SK-N-SH (cell line): ENCODE measurements around the gene PASK. TPM values are rescaled to one million over a fixed set of nuclear protein-coding genes. Genes with fewer than 3 reads are reported as not detected.

ENCODE experiments used
- CTCF ChIA-PET: fragments of 300-600, 350-600 bp; formaldehyde crosslinking; extraction: SDS; loops from one replicate; lab custom pipeline; 2021; lab: Yijun Ruan, JAX
- POLR2A ChIA-PET: fragments of 350-600 bp; sonication (Branson Sonifier 250); formaldehyde crosslinking; extraction: SDS; loops from one replicate; lab custom pipeline; 2020; ENCODE audit warnings: antibody characterized with exemption, inconsistent platforms; lab: Yijun Ruan, JAX
- DNase-seq: peaks from one replicate; pipeline ENCODE4 v3.0.0; 2012
- H2AFZ ChIP-seq: fragments of 200-600 bp; sonication (generic); 2 replicates; pipeline ENCODE4 v1.8.1; 2016; ENCODE audit warnings: antibody characterized with exemption, mild to moderate bottlenecking, low read depth
- H3F3A ChIP-seq: fragments of 200-600 bp; sonication (generic); replicated peaks from 2 replicates; pipeline ENCODE3; 2016; ENCODE audit warnings: antibody characterized with exemption, mild to moderate bottlenecking; ENCODE audit not compliant: insufficient read depth
- H3K27ac ChIP-seq, 2 experiments: fragments of 200-500 bp in 1 of 2; fragments of 200-600 bp in 1 of 2; sonication (Bioruptor generic) in 1 of 2; sonication (generic), shearing (Covaris generic) in 1 of 2; 2 replicates each; pipeline versions ENCODE4 v1.5.1 to v1.6.1; 2014 to 2016; ENCODE audit warnings: low read depth in 2 of 2, inconsistent platforms in 1 of 2, low read length in 1 of 2, mild to moderate bottlenecking in 1 of 2, mixed read lengths in 1 of 2
- H3K27me3 ChIP-seq: fragments of 200-600 bp; sonication (generic), shearing (Covaris generic); 2 replicates; pipeline ENCODE4 v1.6.1; 2016; ENCODE audit warnings: mixed run types; ENCODE audit not compliant: insufficient read depth
- H3K36me3 ChIP-seq, 2 experiments: fragments of 200-500 bp in 1 of 2; fragments of 200-600 bp in 1 of 2; sonication (Bioruptor generic) in 1 of 2; sonication (generic) in 1 of 2; replicated peaks in 1 of 2; 2 replicates each; pipeline versions ENCODE3 to v1.5.1; 2014 to 2016; ENCODE audit warnings: low read length in 1 of 2, mild to moderate bottlenecking in 1 of 2; ENCODE audit not compliant: insufficient read depth in 2 of 2, control insufficient read depth in 1 of 2
- H3K4me1 ChIP-seq, 2 experiments: fragments of 200-500 bp in 1 of 2; fragments of 200-600 bp in 1 of 2; sonication (Bioruptor generic) in 1 of 2; sonication (generic), shearing (Covaris generic) in 1 of 2; 2 replicates each; pipeline versions ENCODE4 v1.5.1 to v1.6.1; 2014 to 2016; ENCODE audit warnings: low read depth in 1 of 2, low read length in 1 of 2, mixed run types in 1 of 2; ENCODE audit not compliant: insufficient read depth in 2 of 2, control insufficient read depth in 1 of 2
- H3K4me2 ChIP-seq: fragments of 200-600 bp; sonication (generic), shearing (Covaris generic); 2 replicates; pipeline ENCODE4 v1.6.1; 2017; ENCODE audit warnings: mixed run types
- H3K4me3 ChIP-seq, 2 experiments: fragments of 200-500 bp in 1 of 2; fragments of 200-600 bp in 1 of 2; sonication (Bioruptor generic) in 1 of 2; sonication (generic), shearing (Covaris generic) in 1 of 2; 2 replicates each; pipeline versions ENCODE4 v1.5.1 to v1.8.1; 2014 to 2016; ENCODE audit warnings: low read depth in 2 of 2, inconsistent platforms in 1 of 2, low read length in 1 of 2, mild to moderate bottlenecking in 1 of 2, mixed read lengths in 1 of 2, moderate library complexity in 1 of 2
- H3K79me2 ChIP-seq: fragments of 200-600 bp; sonication (generic); 2 replicates; pipeline ENCODE4 v1.8.1; 2017; ENCODE audit warnings: mild to moderate bottlenecking; ENCODE audit not compliant: insufficient read depth
- H3K9ac ChIP-seq: fragments of 200-600 bp; sonication (generic); 2 replicates; pipeline ENCODE4 v1.6.1; 2017; ENCODE audit warnings: mixed run types
- H3K9me2 ChIP-seq: fragments of 200-600 bp; sonication (generic); 2 replicates; pipeline ENCODE4 v1.6.1; 2017; ENCODE audit warnings: mixed run types
- H3K9me3 ChIP-seq: fragments of 200-600 bp; sonication (generic); 2 replicates; pipeline ENCODE4 v1.6.1; 2017; ENCODE audit warnings: mixed run types, mild to moderate bottlenecking, moderate library complexity
- H4K20me1 ChIP-seq: fragments of 200-600 bp; sonication (generic); 2 replicates; pipeline ENCODE4 v1.6.1; 2017; ENCODE audit warnings: mild to moderate bottlenecking, mixed run types; ENCODE audit not compliant: insufficient read depth
- CHD2 ChIP-seq: fragments of 150-350 bp; IDR thresholded peaks from 2 replicates; pipeline ENCODE4 v1.6.1; 2018; ENCODE audit warnings: low read length; ENCODE audit not compliant: partially characterized antibody
- EP300 ChIP-seq, 2 experiments: IDR thresholded peaks; 2 replicates each; pipeline versions ENCODE4 v1.4.0 to v1.6.1; 2012; ENCODE audit warnings: borderline replicate concordance in 1 of 2, low read depth in 1 of 2, low read length in 1 of 2
- EZH2phosphoT487 ChIP-seq: fragments of 200-600 bp; sonication (generic); IDR thresholded peaks from 2 replicates; pipeline ENCODE4 v1.6.1; 2017; ENCODE audit warnings: low read depth, mixed run types, mild to moderate bottlenecking, antibody characterized with exemption, moderate library complexity, borderline replicate concordance
- FOSL2 ChIP-seq: IDR thresholded peaks from 2 replicates; pipeline ENCODE4 v1.4.0; 2012; ENCODE audit warnings: low read depth, mild to moderate bottlenecking, moderate library complexity, borderline replicate concordance
- FOXM1 ChIP-seq: IDR thresholded peaks from 2 replicates; pipeline ENCODE4 v1.4.0; 2012; ENCODE audit warnings: low read depth, mild to moderate bottlenecking
- GABPA ChIP-seq: IDR thresholded peaks from 2 replicates; pipeline ENCODE4 v1.4.0; 2012; ENCODE audit warnings: low read depth, mild to moderate bottlenecking
- IRF3 ChIP-seq: fragments of 150-350 bp; IDR thresholded peaks from 2 replicates; pipeline ENCODE4 v1.6.1; 2016; ENCODE audit warnings: mild to moderate bottlenecking, low read depth, low read length
- MEF2A ChIP-seq: IDR thresholded peaks from 2 replicates; pipeline ENCODE4 v1.4.0; 2012; ENCODE audit warnings: low read depth, borderline replicate concordance
- PBX3 ChIP-seq: IDR thresholded peaks from 2 replicates; pipeline ENCODE4; 2012
- RAD21 ChIP-seq: IDR thresholded peaks from 2 replicates; pipeline ENCODE4 v1.6.1; 2012; ENCODE audit warnings: mild to moderate bottlenecking, low read length
- REST ChIP-seq: IDR thresholded peaks from 2 replicates; pipeline ENCODE4 v1.6.1; 2012; ENCODE audit warnings: mild to moderate bottlenecking, low read depth, low read length, moderate library complexity
- RXRA ChIP-seq: IDR thresholded peaks from 2 replicates; pipeline ENCODE4 v1.4.0; 2012; ENCODE audit warnings: low read depth, mild to moderate bottlenecking, borderline replicate concordance
- SMC3 ChIP-seq: IDR thresholded peaks from 2 replicates; pipeline ENCODE4 v1.6.1; 2012; ENCODE audit warnings: low read depth, low read length, improper control_type of control experiment
- TAF1 ChIP-seq: IDR thresholded peaks from 2 replicates; pipeline ENCODE4 v1.6.1; 2012; ENCODE audit warnings: low read depth, mild to moderate bottlenecking, low read length, moderate library complexity, borderline replicate concordance
- WGBS: methylation state at CpG from one replicate; pipeline ENCODE4 v1.1.6; 2017; ENCODE audit warnings: low lambda C conversion rate; 5-methylcytosine and 5-hydroxymethylcytosine counted together
- polyA plus RNA-seq, 3 experiments: library from polyadenylated mRNA; depleted of rRNA; stranded (reverse); fragments of >200 nt; gene quantifications; 2 replicates each; pipeline ENCODE4 v1.2.3, GENCODE V29; 2012
- TF ChIP-seq, protein P1 (sequence below): IDR thresholded peaks from 2 replicates; pipeline ENCODE4 v1.4.0; 2012; ENCODE audit warnings: low read depth, borderline replicate concordance
- TF ChIP-seq, protein P2 (sequence below): IDR thresholded peaks from 2 replicates; pipeline ENCODE4 v1.4.0; 2012; ENCODE audit warnings: low read depth

The PASK gene
- polyA plus RNA-seq, 1 of the 3 experiments (the other 2 are of a cell fraction): 6.3 TPM

DNA sequence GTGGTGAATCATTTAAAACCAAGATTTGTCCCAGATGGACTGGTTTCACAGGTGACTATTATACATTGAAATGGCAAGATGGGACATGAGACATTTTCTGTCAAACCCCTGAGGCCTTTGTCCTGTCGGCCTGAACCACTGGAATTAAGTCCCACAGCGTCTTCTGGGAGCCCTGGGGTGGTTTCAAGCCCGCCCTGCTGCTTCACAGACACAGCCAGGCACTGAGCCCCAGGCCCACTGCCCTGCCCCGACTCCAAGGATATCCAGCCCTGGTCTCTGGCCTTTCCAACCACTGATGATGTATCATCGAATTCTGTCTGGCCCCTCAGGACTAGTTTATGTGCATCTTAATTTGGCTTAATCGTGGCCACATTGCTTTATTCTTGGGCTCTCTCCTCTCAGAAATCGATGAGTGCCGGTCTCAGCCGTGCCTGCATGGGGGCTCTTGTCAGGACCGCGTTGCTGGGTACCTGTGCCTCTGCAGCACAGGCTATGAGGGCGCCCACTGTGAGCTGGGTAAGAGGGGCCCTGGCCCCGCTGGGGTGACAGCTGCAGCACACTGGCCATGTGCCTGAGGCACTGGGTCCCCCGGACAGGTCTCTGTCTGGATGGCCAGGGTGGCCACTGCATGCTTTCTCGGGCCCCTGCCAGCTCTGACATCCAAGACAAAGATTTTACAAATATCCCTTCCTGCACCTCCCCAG lies 86.7 kb downstream of the PASK start:
- Histone ChIP-seq H3K4me3 (no peak overlapping the region), H4K20me1 (no peaks in the 10 kb centered on the region), H3K9me3 (no peaks in the 10 kb centered on the region), H3K27ac (no peak overlapping the region), H3K4me2 (no peak overlapping the region), H3K9ac (no peak overlapping the region), H2AFZ (no peak overlapping the region), H3K36me3 (no peaks in the 10 kb centered on the region), H3K27me3 (no peaks in the 10 kb centered on the region; the same call in 1 of the 2 replicates), H3F3A (no peaks in the 10 kb centered on the region), H3K9me2 (no peaks in the 10 kb centered on the region), H3K4me1 (no peaks in the 10 kb centered on the region; a peak in 1 of 4 replicates), H3K79me2 (no peaks in the 10 kb centered on the region)
- WGBS: 45% methylated on average over 10 of the region's 15 CpGs
- DNase-seq: peak; percentile 30
- ChIA-PET POLR2A (no interaction called here), CTCF (interaction anchor here (0.9 kb wide), 1 partner anchor 211 kb away, joined by 4 read pairs; no protein-coding TSS in a partner anchor)
- TF ChIP-seq FOXM1: no peak
- TF ChIP-seq, protein P1, sequence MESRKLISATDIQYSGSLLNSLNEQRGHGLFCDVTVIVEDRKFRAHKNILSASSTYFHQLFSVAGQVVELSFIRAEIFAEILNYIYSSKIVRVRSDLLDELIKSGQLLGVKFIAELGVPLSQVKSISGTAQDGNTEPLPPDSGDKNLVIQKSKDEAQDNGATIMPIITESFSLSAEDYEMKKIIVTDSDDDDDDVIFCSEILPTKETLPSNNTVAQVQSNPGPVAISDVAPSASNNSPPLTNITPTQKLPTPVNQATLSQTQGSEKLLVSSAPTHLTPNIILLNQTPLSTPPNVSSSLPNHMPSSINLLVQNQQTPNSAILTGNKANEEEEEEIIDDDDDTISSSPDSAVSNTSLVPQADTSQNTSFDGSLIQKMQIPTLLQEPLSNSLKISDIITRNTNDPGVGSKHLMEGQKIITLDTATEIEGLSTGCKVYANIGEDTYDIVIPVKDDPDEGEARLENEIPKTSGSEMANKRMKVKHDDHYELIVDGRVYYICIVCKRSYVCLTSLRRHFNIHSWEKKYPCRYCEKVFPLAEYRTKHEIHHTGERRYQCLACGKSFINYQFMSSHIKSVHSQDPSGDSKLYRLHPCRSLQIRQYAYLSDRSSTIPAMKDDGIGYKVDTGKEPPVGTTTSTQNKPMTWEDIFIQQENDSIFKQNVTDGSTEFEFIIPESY: no peak
- TF ChIP-seq TAF1: no peak
- no peak for TF ChIP-seq SMC3
- TF ChIP-seq CHD2: no peak
- no peak for TF ChIP-seq RXRA
- TF ChIP-seq GABPA: no peak
- TF ChIP-seq PBX3: no peak
- no peak for TF ChIP-seq REST
- TF ChIP-seq IRF3: no peak
- no peak for TF ChIP-seq FOSL2
- no peak for TF ChIP-seq RAD21
- no peak for TF ChIP-seq MEF2A
- TF ChIP-seq, protein P2, sequence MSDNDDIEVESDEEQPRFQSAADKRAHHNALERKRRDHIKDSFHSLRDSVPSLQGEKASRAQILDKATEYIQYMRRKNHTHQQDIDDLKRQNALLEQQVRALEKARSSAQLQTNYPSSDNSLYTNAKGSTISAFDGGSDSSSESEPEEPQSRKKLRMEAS: no peak
- no peak for TF ChIP-seq EZH2phosphoT487
- no peak for TF ChIP-seq EP300 (IDR thresholded peaks at IDR 0.05; ENCODE audit: borderline replicate concordance in 1 of 2, low read depth in 1 of 2, low read length in 1 of 2)
